T47D (cell line): ENCODE results near the gene PLIN3.
"Not testable (repeated sequence)": the region's sequence is repeated elsewhere in the genome, so short reads cannot be mapped to it uniquely, and the experiment has no call there.

ENCODE experiments used
- DNase-seq, 2 experiments: peaks; one replicate each; pipeline versions ENCODE4 v3.0.0 to v3.0.0-alpha.2; 2011 to 2012; ENCODE audit warnings: low read depth in 1 of 2, low spot score in 1 of 2
- JUND ChIP-seq: IDR thresholded peaks from 2 replicates; pipeline ENCODE4 v1.6.1; 2012; ENCODE audit warnings: low read depth
- in situ Hi-C: cut with HindIII; loops from 2 replicates; pipeline ENCODE4 v1.10.0; 2016; ENCODE audit warnings: low sequenced_read_pairs, low pct_unique_long_range_greater_than_20kb

PLIN3 gene

GRCh38 chr19:4829001-4829712, 38.3 kb downstream of the PLIN3 start:
- TF ChIP-seq JUND = no peak
- in situ Hi-C loops = no loop called here
- DNase-seq = no peak

GRCh38 chr19:4823577-4823976, 43.9 kb downstream of the PLIN3 start:
- no peak for TF ChIP-seq JUND
- DNase-seq = no peak
- in situ Hi-C loops = no loop called here

- in situ Hi-C loops, DNase-seq: not testable (repeated sequence)
Observed at GRCh38 chr19:4822354-4822753, 45.1 kb downstream of the PLIN3 start.

GRCh38 chr19:4821265-4821664, 46.2 kb downstream of the PLIN3 start:
- in situ Hi-C loops = no loop called here
- no peak for DNase-seq
- no peak for TF ChIP-seq JUND

GRCh38 chr19:4817467-4818277, 49.8 kb downstream of the PLIN3 start:
- in situ Hi-C loops = no loop called here
- no peak for TF ChIP-seq JUND

GRCh38 chr19:4816950-4817278, 50.6 kb downstream of the PLIN3 start:
- no peak for TF ChIP-seq JUND
- no peak for DNase-seq
- in situ Hi-C loops = no loop called here

More at GRCh38 chr19:4817467-4818277, 49.8 kb downstream of the PLIN3 start:
- DNase-seq = no peak

GRCh38 chr19:4816202-4816949, 51.1 kb downstream of the PLIN3 start:
- in situ Hi-C loops = no loop called here
- no peak for DNase-seq
- TF ChIP-seq JUND = no peak

- peak; percentile 94 to 98 for DNase-seq
- TF ChIP-seq JUND = no peak
- in situ Hi-C loops = no loop called here
Observed at GRCh38 chr19:4815426-4816201, 51.9 kb downstream of the PLIN3 start.

GRCh38 chr19:4814625-4815425, 52.6 kb downstream of the PLIN3 start:
- DNase-seq = no peak
- no peak for TF ChIP-seq JUND
- in situ Hi-C loops = no loop called here

- TF ChIP-seq JUND = no peak
- DNase-seq = peak in 1 of 2 experiments; percentile 66
- in situ Hi-C loops = no loop called here
Observed at GRCh38 chr19:4811328-4812131, 55.9 kb downstream of the PLIN3 start.

GRCh38 chr19:4807188-4807587, 60.3 kb downstream of the PLIN3 start:
- in situ Hi-C loops = no loop called here
- no peak for TF ChIP-seq JUND
- DNase-seq = no peak
